HCT116 (cell line): ENCODE measurements around the gene ZNF286A.

ENCODE experiments used
- ATF3 ChIP-seq: IDR thresholded peaks from 2 replicates; pipeline ENCODE4 v1.6.1; 2012
- CEBPB ChIP-seq: IDR thresholded peaks from 2 replicates; pipeline ENCODE4 v1.6.1; 2012; ENCODE audit warnings: low read depth
- EGR1 ChIP-seq: IDR thresholded peaks from 2 replicates; pipeline ENCODE4 v1.6.1; 2012; ENCODE audit warnings: low read depth
- EZH2 ChIP-seq: fragments of 200-600 bp; sonication (generic); IDR thresholded peaks from 2 replicates; pipeline ENCODE4 v1.6.1; 2017; ENCODE audit warnings: antibody characterized with exemption, mixed run types
- EZH2phosphoT487 ChIP-seq: fragments of 200-600 bp; IDR thresholded peaks from 2 replicates; pipeline ENCODE4 v1.6.1; 2018; ENCODE audit warnings: antibody characterized with exemption, borderline replicate concordance
- POLR2A ChIP-seq: IDR thresholded peaks from 2 replicates; pipeline ENCODE4 v1.7.0; 2011; ENCODE audit warnings: borderline replicate concordance; ENCODE audit not compliant: insufficient read depth, insufficient read length; ENCODE audit errors: extremely low read depth
- RAD21 ChIP-seq: IDR thresholded peaks from 2 replicates; pipeline ENCODE4 v1.6.1; 2012; ENCODE audit warnings: low read depth, mild to moderate bottlenecking
- SRF ChIP-seq: IDR thresholded peaks from 2 replicates; pipeline ENCODE4 v1.6.1; 2012; ENCODE audit warnings: low read depth
- TCF7L2 ChIP-seq: IDR thresholded peaks from 2 replicates; pipeline ENCODE4 v1.7.0; 2011; ENCODE audit warnings: borderline replicate concordance, inconsistent platforms; ENCODE audit not compliant: insufficient read depth, insufficient read length; ENCODE audit errors: extremely low read depth
- TF ChIP-seq, protein P1 (sequence below): IDR thresholded peaks from 2 replicates; pipeline ENCODE4 v1.6.1; 2012
- TF ChIP-seq, protein P2 (sequence below), 3 experiments: fragments of 200-600 bp in 1 of 3; sonication (generic) in 1 of 3; IDR thresholded peaks in 2 of 3; conservative IDR thresholded peaks in 1 of 3; 2 replicates each; pipeline ENCODE4 v1.5.1; 2012 to 2017; ENCODE audit warnings: low read depth in 2 of 3, low read length in 2 of 3, antibody characterized with exemption in 1 of 3, borderline replicate concordance in 1 of 3, control low read depth in 1 of 3, mild to moderate bottlenecking in 1 of 3, mixed read lengths in 1 of 3, mixed run types in 1 of 3, moderate library complexity in 1 of 3; ENCODE audit not compliant: insufficient read depth in 1 of 3
- TF ChIP-seq, protein P3 (sequence below): IDR thresholded peaks from 2 replicates; pipeline ENCODE4 v1.6.1; 2012; ENCODE audit warnings: low read depth

DNA sequence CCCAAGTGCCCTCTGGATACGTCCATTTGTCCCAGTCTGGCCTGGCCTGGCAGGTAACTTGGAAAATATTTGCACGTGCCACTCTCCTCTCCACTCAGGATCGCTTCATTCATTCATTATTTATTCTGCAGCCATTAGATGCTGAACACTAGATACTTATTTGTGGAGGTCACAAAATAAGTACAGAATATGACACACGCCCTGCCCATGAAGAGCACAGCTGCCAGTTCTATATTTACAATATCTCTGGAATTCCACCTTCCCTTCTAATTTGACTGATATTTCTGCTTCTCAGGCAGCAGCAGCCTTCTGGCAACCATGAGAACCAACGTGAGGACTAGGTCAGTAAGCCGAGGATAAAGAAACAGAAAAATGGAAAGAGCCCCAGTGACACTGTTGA is 36.4 kb upstream of the ZNF286A start:
- TF ChIP-seq, protein P1, sequence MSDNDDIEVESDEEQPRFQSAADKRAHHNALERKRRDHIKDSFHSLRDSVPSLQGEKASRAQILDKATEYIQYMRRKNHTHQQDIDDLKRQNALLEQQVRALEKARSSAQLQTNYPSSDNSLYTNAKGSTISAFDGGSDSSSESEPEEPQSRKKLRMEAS = no peak
- no peak for TF ChIP-seq RAD21
- TF ChIP-seq, protein P2, sequence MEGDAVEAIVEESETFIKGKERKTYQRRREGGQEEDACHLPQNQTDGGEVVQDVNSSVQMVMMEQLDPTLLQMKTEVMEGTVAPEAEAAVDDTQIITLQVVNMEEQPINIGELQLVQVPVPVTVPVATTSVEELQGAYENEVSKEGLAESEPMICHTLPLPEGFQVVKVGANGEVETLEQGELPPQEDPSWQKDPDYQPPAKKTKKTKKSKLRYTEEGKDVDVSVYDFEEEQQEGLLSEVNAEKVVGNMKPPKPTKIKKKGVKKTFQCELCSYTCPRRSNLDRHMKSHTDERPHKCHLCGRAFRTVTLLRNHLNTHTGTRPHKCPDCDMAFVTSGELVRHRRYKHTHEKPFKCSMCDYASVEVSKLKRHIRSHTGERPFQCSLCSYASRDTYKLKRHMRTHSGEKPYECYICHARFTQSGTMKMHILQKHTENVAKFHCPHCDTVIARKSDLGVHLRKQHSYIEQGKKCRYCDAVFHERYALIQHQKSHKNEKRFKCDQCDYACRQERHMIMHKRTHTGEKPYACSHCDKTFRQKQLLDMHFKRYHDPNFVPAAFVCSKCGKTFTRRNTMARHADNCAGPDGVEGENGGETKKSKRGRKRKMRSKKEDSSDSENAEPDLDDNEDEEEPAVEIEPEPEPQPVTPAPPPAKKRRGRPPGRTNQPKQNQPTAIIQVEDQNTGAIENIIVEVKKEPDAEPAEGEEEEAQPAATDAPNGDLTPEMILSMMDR (IDR thresholded peaks at IDR 0.05 in 2 of 3, conservative IDR thresholded peaks at IDR 0.05 in 1 of 3; ENCODE audit: borderline replicate concordance in 1 of 3, insufficient read depth in 1 of 3, low read depth in 2 of 3, low read length in 2 of 3) = no peak
- TF ChIP-seq POLR2A = no peak
- TF ChIP-seq EZH2phosphoT487 = no peak
- TF ChIP-seq EZH2 = no peak
- TF ChIP-seq ATF3 = no peak
- no peak for TF ChIP-seq TCF7L2
- TF ChIP-seq SRF = no peak
- TF ChIP-seq, protein P3, sequence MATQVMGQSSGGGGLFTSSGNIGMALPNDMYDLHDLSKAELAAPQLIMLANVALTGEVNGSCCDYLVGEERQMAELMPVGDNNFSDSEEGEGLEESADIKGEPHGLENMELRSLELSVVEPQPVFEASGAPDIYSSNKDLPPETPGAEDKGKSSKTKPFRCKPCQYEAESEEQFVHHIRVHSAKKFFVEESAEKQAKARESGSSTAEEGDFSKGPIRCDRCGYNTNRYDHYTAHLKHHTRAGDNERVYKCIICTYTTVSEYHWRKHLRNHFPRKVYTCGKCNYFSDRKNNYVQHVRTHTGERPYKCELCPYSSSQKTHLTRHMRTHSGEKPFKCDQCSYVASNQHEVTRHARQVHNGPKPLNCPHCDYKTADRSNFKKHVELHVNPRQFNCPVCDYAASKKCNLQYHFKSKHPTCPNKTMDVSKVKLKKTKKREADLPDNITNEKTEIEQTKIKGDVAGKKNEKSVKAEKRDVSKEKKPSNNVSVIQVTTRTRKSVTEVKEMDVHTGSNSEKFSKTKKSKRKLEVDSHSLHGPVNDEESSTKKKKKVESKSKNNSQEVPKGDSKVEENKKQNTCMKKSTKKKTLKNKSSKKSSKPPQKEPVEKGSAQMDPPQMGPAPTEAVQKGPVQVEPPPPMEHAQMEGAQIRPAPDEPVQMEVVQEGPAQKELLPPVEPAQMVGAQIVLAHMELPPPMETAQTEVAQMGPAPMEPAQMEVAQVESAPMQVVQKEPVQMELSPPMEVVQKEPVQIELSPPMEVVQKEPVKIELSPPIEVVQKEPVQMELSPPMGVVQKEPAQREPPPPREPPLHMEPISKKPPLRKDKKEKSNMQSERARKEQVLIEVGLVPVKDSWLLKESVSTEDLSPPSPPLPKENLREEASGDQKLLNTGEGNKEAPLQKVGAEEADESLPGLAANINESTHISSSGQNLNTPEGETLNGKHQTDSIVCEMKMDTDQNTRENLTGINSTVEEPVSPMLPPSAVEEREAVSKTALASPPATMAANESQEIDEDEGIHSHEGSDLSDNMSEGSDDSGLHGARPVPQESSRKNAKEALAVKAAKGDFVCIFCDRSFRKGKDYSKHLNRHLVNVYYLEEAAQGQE = no peak
- TF ChIP-seq EGR1 = no peak
- no peak for TF ChIP-seq CEBPB
